Activated CD4-positive, alpha-beta T cell treated with anti-CD3 and anti-CD28 coated beads, Interleukin-2, Interleukin-6, amounts not matched to agents 100 ng/mL and 50 ng/mL, durations not matched to agents 16 hours and 8 hours (primary cell): ENCODE measurements around the gene MED8.
"Not testable (repeated sequence)": the region's sequence is repeated elsewhere in the genome, so short reads cannot be mapped to it uniquely, and the experiment has no call there.

Experiments
- DNase-seq: peaks from one replicate; pipeline ENCODE4 v3.0.0-alpha.2; 2020

Gene MED8

GRCh38 chr1:43421396-43421795 lies 31.8 kb upstream of the MED8 start:
- DNase-seq = no peak

DNA sequence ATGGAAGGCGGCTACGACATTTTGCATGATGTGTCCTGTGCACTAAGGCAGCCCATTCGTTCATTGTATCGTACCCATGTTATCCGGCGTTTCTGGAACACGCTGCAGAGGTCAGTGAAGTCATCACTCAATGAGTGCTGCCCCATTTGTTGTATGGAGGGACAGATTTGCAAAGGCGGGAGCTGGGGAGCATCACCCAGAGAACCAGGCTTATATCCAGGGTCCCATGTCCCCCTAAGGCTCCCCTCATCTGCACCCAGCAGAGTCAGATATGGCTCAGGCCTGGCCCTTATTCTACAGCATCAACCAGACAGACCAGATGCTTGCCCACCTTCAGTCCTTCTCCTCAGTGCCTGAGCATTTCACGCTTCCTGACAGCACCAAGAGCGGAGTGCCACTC lies 31.3 kb upstream of the MED8 start:
- no peak for DNase-seq

- DNase-seq = no peak
Observed at GRCh38 chr1:43419627-43420425, 30.2 kb upstream of the MED8 start.

DNA sequence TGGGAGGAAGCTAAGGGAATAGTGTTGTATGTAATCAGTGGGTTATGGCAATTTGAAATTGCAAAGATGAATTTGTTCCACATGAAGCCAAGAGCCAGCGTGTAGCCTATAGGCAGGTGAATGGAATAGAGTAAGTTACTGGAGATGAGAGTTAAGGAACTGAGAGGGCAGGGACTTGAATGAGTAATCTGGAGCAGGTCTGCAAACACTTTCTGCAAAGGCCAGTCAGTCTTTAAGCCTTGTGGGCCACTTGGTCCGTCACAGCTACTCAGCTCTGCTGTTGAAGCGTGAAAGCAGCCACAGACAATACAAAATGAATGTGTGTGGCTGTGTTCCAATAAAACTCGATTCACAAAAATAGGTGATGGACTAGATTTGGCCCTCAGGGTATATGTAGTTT lies 29.3 kb upstream of the MED8 start:
- no peak for DNase-seq

- no peak for DNase-seq
Observed at GRCh38 chr1:43415901-43416300, 26.3 kb upstream of the MED8 start.

GRCh38 chr1:43414634-43415223 lies 25.1 kb upstream of the MED8 start:
- DNase-seq = peak; percentile 69

DNA sequence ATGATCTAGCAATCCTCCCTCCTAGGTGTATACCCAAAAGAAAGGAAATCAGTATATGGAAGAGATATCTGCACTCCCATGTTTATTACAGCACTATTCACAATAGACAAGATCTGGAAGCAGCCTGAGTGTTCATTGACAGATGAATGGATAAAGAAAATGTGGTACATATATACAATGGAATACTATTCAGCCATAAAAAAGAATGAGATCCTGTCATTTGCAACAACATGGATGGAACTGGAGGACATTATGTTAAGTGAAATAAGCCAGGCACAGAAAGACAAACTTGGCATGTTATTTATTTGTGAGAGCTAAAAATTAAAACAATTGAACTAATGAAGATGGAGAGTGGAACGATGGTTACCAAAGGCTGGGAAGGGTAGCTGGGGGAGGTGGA lies 23.8 kb upstream of the MED8 start:
- DNase-seq = not testable (repeated sequence)

GRCh38 chr1:43410571-43410970 lies 21.0 kb upstream of the MED8 start:
- no peak for DNase-seq

GRCh38 chr1:43405876-43406234 lies 16.3 kb upstream of the MED8 start:
- no peak for DNase-seq

GRCh38 chr1:43405219-43405875 lies 15.7 kb upstream of the MED8 start:
- DNase-seq = no peak

DNA sequence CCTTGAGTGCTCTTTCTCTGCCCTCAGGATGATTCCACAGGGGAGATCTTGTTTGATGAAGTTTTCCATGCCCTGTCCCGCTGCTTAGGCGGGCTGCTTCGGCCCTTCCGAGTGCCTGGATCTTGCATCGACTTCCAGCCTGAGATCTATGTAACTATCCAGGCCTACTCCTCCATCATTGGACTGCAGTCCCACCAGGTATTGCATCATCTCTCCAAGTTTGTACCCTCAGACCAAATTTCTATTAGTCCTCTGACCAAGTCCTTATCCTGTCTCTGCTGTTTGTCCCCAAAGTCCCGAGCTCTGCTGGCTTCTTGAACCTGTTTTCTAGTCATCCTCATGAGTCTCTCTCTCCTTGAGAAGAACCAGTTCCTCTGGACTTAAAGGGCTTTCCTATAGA lies 14.8 kb upstream of the MED8 start:
- no peak for DNase-seq

DNA sequence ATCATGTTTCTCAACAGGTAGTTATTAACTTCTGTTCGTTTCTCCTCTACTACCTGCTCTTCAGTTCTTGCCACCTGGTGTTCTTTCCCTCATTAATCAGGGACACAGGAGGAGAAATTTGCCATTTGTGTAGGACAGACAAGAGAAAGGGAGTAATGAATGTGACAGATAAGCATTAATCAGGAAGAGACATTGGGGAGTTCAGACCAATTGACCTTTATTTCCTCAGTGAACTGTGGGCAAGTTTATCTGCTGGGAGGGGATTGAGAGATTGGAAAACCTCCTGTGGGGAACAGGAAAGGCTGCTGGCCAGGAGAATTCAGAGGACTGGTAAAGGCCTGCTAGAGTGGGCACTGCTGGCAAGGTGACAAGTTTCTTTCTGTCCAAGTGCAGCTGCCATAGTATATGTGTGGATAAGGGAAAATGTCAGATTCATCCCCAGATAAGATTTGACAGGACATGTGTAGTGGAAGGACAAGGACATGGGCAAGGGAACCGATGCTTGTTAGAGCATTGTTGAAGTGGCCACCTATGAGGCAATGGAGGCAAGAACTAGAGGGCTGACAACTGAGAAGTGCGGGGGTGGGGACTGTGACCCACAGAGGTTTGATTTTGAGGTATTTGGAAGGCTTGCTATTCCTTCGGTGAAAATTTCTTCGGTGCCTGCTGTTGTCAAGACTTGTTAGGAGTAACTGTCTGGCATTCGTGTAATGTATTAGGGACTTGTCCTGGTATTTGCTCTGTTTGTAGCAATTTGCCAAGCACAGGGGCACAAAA lies 12.7 kb upstream of the MED8 start:
- DNase-seq = no peak

- DNase-seq = not testable (repeated sequence)
Observed at GRCh38 chr1:43400441-43400840, 10.8 kb upstream of the MED8 start.

DNA sequence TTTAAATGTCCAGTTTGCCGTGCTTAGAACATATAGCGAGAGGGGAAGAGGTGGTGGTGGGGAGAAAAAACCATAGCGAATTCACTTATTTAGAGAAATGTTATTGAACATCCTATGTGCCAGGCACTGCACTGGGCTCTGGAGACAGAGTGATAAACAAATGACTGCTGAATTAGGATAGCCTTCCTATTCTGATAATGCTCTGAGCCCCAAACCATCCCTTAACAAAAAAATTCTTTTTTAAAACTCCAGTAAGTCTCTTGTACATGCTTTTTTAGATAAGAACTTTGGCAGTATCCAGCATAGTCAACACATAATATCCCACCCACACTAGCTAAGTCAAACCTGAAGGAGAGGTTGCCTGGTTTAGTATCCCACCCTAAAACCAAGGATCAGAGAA lies 8.6 kb upstream of the MED8 start:
- DNase-seq = no peak

- no peak for DNase-seq
Observed at GRCh38 chr1:43396059-43396458, 6.5 kb upstream of the MED8 start.

DNA sequence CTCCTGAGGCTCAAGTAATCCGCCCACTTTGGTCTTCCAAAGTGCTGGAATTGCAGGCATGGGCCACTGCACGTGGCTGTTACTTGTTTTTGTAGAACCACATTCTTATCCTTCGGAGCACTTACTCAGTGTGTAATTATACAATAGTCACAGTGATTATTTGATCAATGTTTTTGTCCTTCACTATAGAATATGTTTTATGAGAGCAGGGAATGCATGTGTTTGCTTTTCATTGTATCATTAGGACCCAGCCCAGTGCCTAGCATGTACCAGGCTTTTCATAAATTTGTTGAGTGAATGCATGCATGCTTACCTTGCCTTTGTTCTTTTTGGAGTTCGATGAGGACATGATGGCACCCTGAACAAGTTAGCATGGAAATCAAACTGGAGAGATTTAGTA lies 5.9 kb upstream of the MED8 start:
- no peak for DNase-seq

- no peak for DNase-seq
Observed at GRCh38 chr1:43392702-43393101, 3.1 kb upstream of the MED8 start.

- DNase-seq = no peak
Observed at GRCh38 chr1:43388613-43389012, 987 bp downstream of the MED8 start.

GRCh38 chr1:43387976-43388599 lies 1.5 kb downstream of the MED8 start:
- no peak for DNase-seq

GRCh38 chr1:43386676-43387075 lies 2.9 kb downstream of the MED8 start:
- no peak for DNase-seq

GRCh38 chr1:43383449-43383848 lies 6.2 kb downstream of the MED8 start:
- DNase-seq = no peak

- DNase-seq = no peak
Observed at GRCh38 chr1:43382027-43382779, 7.4 kb downstream of the MED8 start.
